ENCODE results near the gene RIMBP2. TPM values are rescaled to one million over a fixed set of nuclear protein-coding genes. Genes with fewer than 3 reads are reported as not detected.

Gene RIMBP2
- total and polyA plus RNA-seq, 2 experiments from 2014 or later: not detected

GRCh38 chr12:130537051-130537450 lies 179.0 kb downstream of the RIMBP2 start:
- Histone ChIP-seq H3K4me2 (ENCODE audit: unreplicated experiment) (no peak overlapping the region), H3K79me2 (ENCODE audit: insufficient read depth) (no peaks in the 10 kb centered on the region), H3K9ac (no peak overlapping the region), H2AFZ (no peak overlapping the region), H3K36me3 (ENCODE audit: low read depth) (no peaks in the 10 kb centered on the region), H3K9me2 (ENCODE audit: insufficient read depth) (no peaks in the 10 kb centered on the region), H3K4me3 (no peak overlapping the region), H3K27ac (no peak overlapping the region), H3F3A (ENCODE audit: insufficient read depth) (no peaks in the 10 kb centered on the region), H4K20me1 (ENCODE audit: insufficient read depth) (no peaks in the 10 kb centered on the region), H3K4me1 (ENCODE audit: insufficient read depth) (no peaks in the 10 kb centered on the region), H3K9me3 (ENCODE audit: low read depth) (no peaks in the 10 kb centered on the region), H3K27me3 (replicated peaks; ENCODE audit: insufficient read depth) (no peaks in the 10 kb centered on the region)
- 7 to 9% methylated on average over 6 of the region's 6 CpGs for WGBS, 2 experiments (ENCODE audit: low coverage in 1 of 2, low lambda C conversion rate in 2 of 2, missing lambda C conversion rate in 2 of 2)
- in situ Hi-C loops (cut with MboI): no loop called here
- no peak for TF ChIP-seq EZH2 (IDR thresholded peaks at IDR 0.05; ENCODE audit: insufficient read depth, poor library complexity, severe bottlenecking)
- no peak for TF ChIP-seq EZH2phosphoT487 (IDR thresholded peaks at IDR 0.05; ENCODE audit: insufficient read depth, low read depth)
- no peak for DNase-seq

GRCh38 chr12:130530429-130530828 lies 185.7 kb downstream of the RIMBP2 start:
- Histone ChIP-seq H3F3A (ENCODE audit: insufficient read depth) (no peaks in the 10 kb centered on the region), H3K79me2 (ENCODE audit: insufficient read depth) (no peaks in the 10 kb centered on the region), H3K36me3 (ENCODE audit: low read depth) (no peaks in the 10 kb centered on the region), H2AFZ (no peak overlapping the region), H3K4me1 (ENCODE audit: insufficient read depth) (no peaks in the 10 kb centered on the region), H3K4me2 (ENCODE audit: unreplicated experiment) (no peak overlapping the region), H3K4me3 (no peak overlapping the region), H3K9ac (no peak overlapping the region), H3K9me2 (ENCODE audit: insufficient read depth) (no peaks in the 10 kb centered on the region), H4K20me1 (ENCODE audit: insufficient read depth) (no peaks in the 10 kb centered on the region), H3K27ac (no peak overlapping the region), H3K9me3 (ENCODE audit: low read depth) (no peaks in the 10 kb centered on the region), H3K27me3 (replicated peaks; ENCODE audit: insufficient read depth) (no peaks in the 10 kb centered on the region)
- DNase-seq: no peak
- TF ChIP-seq EZH2phosphoT487 (IDR thresholded peaks at IDR 0.05; ENCODE audit: insufficient read depth, low read depth): no peak
- TF ChIP-seq EZH2 (IDR thresholded peaks at IDR 0.05; ENCODE audit: insufficient read depth, poor library complexity, severe bottlenecking): no peak
- in situ Hi-C loops (cut with MboI): no loop called here

GRCh38 chr12:130529781-130530180 lies 186.3 kb downstream of the RIMBP2 start:
- Histone ChIP-seq H3K79me2 (ENCODE audit: insufficient read depth) (no peaks in the 10 kb centered on the region), H3K27ac (no peak overlapping the region), H3K9me3 (ENCODE audit: low read depth) (no peaks in the 10 kb centered on the region), H3K4me1 (ENCODE audit: insufficient read depth) (no peaks in the 10 kb centered on the region), H2AFZ (no peak overlapping the region), H3K9me2 (ENCODE audit: insufficient read depth) (no peaks in the 10 kb centered on the region), H3K4me2 (ENCODE audit: unreplicated experiment) (no peak overlapping the region), H3K4me3 (no peak overlapping the region), H3K27me3 (replicated peaks; ENCODE audit: insufficient read depth) (no peaks in the 10 kb centered on the region), H4K20me1 (ENCODE audit: insufficient read depth) (no peaks in the 10 kb centered on the region), H3K36me3 (ENCODE audit: low read depth) (no peaks in the 10 kb centered on the region), H3K9ac (no peak overlapping the region), H3F3A (ENCODE audit: insufficient read depth) (no peaks in the 10 kb centered on the region)
- in situ Hi-C loops (cut with MboI): no loop called here
- TF ChIP-seq EZH2 (IDR thresholded peaks at IDR 0.05; ENCODE audit: insufficient read depth, poor library complexity, severe bottlenecking) (no peak), EZH2phosphoT487 (IDR thresholded peaks at IDR 0.05; ENCODE audit: insufficient read depth, low read depth) (no peak)
- 46 to 51% methylated on average over 4 of the region's 4 CpGs for WGBS, 2 experiments (ENCODE audit: low coverage in 1 of 2, low lambda C conversion rate in 2 of 2, missing lambda C conversion rate in 2 of 2)
- no peak for DNase-seq

GRCh38 chr12:130527239-130527638 lies 188.9 kb downstream of the RIMBP2 start:
- Histone ChIP-seq H4K20me1 (ENCODE audit: insufficient read depth) (no peaks in the 10 kb centered on the region), H3K4me3 (no peak overlapping the region), H3F3A (ENCODE audit: insufficient read depth) (no peaks in the 10 kb centered on the region), H3K79me2 (ENCODE audit: insufficient read depth) (no peaks in the 10 kb centered on the region), H3K4me1 (ENCODE audit: insufficient read depth) (no peaks in the 10 kb centered on the region), H2AFZ (no peak overlapping the region), H3K36me3 (ENCODE audit: low read depth) (no peaks in the 10 kb centered on the region), H3K9me2 (ENCODE audit: insufficient read depth) (no peaks in the 10 kb centered on the region), H3K27ac (no peak overlapping the region), H3K9ac (no peak overlapping the region), H3K27me3 (replicated peaks; ENCODE audit: insufficient read depth) (no peaks in the 10 kb centered on the region), H3K9me3 (ENCODE audit: low read depth) (no peaks in the 10 kb centered on the region), H3K4me2 (ENCODE audit: unreplicated experiment) (no peak overlapping the region)
- WGBS, 2 experiments (ENCODE audit: low coverage in 1 of 2, low lambda C conversion rate in 2 of 2, missing lambda C conversion rate in 2 of 2): 3 to 7% methylated on average over 2 of the region's 2 CpGs
- in situ Hi-C loops (cut with MboI): no loop called here
- TF ChIP-seq EZH2phosphoT487 (IDR thresholded peaks at IDR 0.05; ENCODE audit: insufficient read depth, low read depth): no peak
- no peak for DNase-seq

GRCh38 chr12:130526813-130527212 lies 189.3 kb downstream of the RIMBP2 start:
- Histone ChIP-seq H3K27ac (no peak overlapping the region), H3K79me2 (ENCODE audit: insufficient read depth) (no peaks in the 10 kb centered on the region), H3K9ac (no peak overlapping the region), H3K4me3 (no peak overlapping the region), H2AFZ (no peak overlapping the region), H3K36me3 (ENCODE audit: low read depth) (no peaks in the 10 kb centered on the region), H3K9me2 (ENCODE audit: insufficient read depth) (no peaks in the 10 kb centered on the region), H3K9me3 (ENCODE audit: low read depth) (no peaks in the 10 kb centered on the region), H4K20me1 (ENCODE audit: insufficient read depth) (no peaks in the 10 kb centered on the region), H3K27me3 (replicated peaks; ENCODE audit: insufficient read depth) (no peaks in the 10 kb centered on the region), H3K4me2 (ENCODE audit: unreplicated experiment) (no peak overlapping the region), H3F3A (ENCODE audit: insufficient read depth) (no peaks in the 10 kb centered on the region), H3K4me1 (ENCODE audit: insufficient read depth) (no peaks in the 10 kb centered on the region)
- peak; percentile 8 for DNase-seq
- TF ChIP-seq EZH2phosphoT487 (IDR thresholded peaks at IDR 0.05; ENCODE audit: insufficient read depth, low read depth) (no peak), EZH2 (IDR thresholded peaks at IDR 0.05; ENCODE audit: insufficient read depth, poor library complexity, severe bottlenecking) (no peak)
- in situ Hi-C loops (cut with MboI): no loop called here
- 3 to 6% methylated on average over 3 to 6 of the region's 6 CpGs for WGBS, 2 experiments (ENCODE audit: low coverage in 1 of 2, low lambda C conversion rate in 2 of 2, missing lambda C conversion rate in 2 of 2)
